ENCODE measurements around the gene SGCE. TPM values are rescaled to one million over a fixed set of nuclear protein-coding genes. Genes with fewer than 3 reads are reported as not detected.

Gene SGCE
- polyA plus RNA-seq, 1 experiment, result 76.1 TPM

GRCh38 chr7:94697035-94697974 is 41.4 kb upstream of the SGCE start:
- POLR2A ChIA-PET, result interaction anchor here (0.6 to 0.8 kb wide), 2 partner anchors 40 to 42 kb away, joined by 5 to 7 read pairs; no protein-coding TSS in a partner anchor

GRCh38 chr7:94687810-94688209 is 31.9 kb upstream of the SGCE start:
- POLR2A ChIA-PET, result no interaction called here
- no peak for DNase-seq (ENCODE audit: low read depth, low spot score)
- CTCF ChIA-PET, result no interaction called here

More at GRCh38 chr7:94697035-94697974, 41.4 kb upstream of the SGCE start:
- H3K27me3 ChIP-seq (ENCODE audit: control insufficient read depth, insufficient read depth, low read length), result no peaks in the 10 kb centered on the region
- TF ChIP-seq, protein P1, sequence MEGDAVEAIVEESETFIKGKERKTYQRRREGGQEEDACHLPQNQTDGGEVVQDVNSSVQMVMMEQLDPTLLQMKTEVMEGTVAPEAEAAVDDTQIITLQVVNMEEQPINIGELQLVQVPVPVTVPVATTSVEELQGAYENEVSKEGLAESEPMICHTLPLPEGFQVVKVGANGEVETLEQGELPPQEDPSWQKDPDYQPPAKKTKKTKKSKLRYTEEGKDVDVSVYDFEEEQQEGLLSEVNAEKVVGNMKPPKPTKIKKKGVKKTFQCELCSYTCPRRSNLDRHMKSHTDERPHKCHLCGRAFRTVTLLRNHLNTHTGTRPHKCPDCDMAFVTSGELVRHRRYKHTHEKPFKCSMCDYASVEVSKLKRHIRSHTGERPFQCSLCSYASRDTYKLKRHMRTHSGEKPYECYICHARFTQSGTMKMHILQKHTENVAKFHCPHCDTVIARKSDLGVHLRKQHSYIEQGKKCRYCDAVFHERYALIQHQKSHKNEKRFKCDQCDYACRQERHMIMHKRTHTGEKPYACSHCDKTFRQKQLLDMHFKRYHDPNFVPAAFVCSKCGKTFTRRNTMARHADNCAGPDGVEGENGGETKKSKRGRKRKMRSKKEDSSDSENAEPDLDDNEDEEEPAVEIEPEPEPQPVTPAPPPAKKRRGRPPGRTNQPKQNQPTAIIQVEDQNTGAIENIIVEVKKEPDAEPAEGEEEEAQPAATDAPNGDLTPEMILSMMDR (IDR thresholded peaks at IDR 0.05; ENCODE audit: low read depth, low read length), result no peak
- H3K4me3 ChIP-seq (ENCODE audit: low read depth, low read length), result no peak overlapping the region
- CTCF ChIA-PET, result interaction anchor here (1.4 kb wide), 1 partner anchor 42 kb away, joined by 4 read pairs; the partner anchor contains the start of gene SGCE
- H3K27ac ChIP-seq (ENCODE audit: low read depth, low read length), result peak overlapping the region; percentile 79
- H3K9me3 ChIP-seq (ENCODE audit: control insufficient read depth, insufficient read depth, low read length), result no peaks in the 10 kb centered on the region
- peak; percentile 87 for DNase-seq (ENCODE audit: low read depth, low spot score)

GRCh38 chr7:94687076-94687475 is 31.1 kb upstream of the SGCE start:
- no peak for DNase-seq (ENCODE audit: low read depth, low spot score)
- ChIA-PET POLR2A (no interaction called here), CTCF (no interaction called here)
- no peak overlapping the region for H3K4me3 ChIP-seq (ENCODE audit: low read depth, low read length)
- no peak overlapping the region for H3K27ac ChIP-seq (ENCODE audit: low read depth, low read length)
- TF ChIP-seq, protein P1 (IDR thresholded peaks at IDR 0.05; ENCODE audit: low read depth, low read length), result no peak
- no peaks in the 10 kb centered on the region for H3K9me3 ChIP-seq (ENCODE audit: control insufficient read depth, insufficient read depth, low read length)
- no peaks in the 10 kb centered on the region for H3K27me3 ChIP-seq (ENCODE audit: control insufficient read depth, insufficient read depth, low read length)

More at GRCh38 chr7:94687810-94688209, 31.9 kb upstream of the SGCE start:
- TF ChIP-seq, protein P1 (IDR thresholded peaks at IDR 0.05; ENCODE audit: low read depth, low read length), result no peak
- no peaks in the 10 kb centered on the region for H3K27me3 ChIP-seq (ENCODE audit: control insufficient read depth, insufficient read depth, low read length)
- no peaks in the 10 kb centered on the region for H3K9me3 ChIP-seq (ENCODE audit: control insufficient read depth, insufficient read depth, low read length)
- H3K4me3 ChIP-seq (ENCODE audit: low read depth, low read length), result no peak overlapping the region
- no peak overlapping the region for H3K27ac ChIP-seq (ENCODE audit: low read depth, low read length)

DNA sequence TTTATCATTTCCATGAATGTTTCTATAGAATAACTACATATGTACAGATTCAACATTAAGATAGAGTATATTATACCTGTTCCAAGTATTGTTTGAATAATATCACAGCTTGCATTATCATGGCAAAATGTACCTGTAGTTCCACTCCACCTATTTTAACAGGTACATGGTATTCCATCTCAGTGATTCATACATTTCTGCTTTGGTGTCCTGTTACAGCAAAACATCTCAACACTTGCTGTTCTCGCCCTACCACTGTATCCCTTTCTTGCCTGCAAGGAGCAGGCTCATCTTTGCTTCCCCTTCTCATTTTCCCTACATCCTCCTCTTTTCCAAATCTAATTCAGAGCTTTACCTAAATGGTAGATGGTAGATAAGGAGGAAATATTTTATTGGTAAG is 27.1 kb upstream of the SGCE start:
- no peak for DNase-seq (ENCODE audit: low read depth, low spot score)
- ChIA-PET CTCF (no interaction called here), POLR2A (no interaction called here)
- Histone ChIP-seq H3K27me3 (ENCODE audit: control insufficient read depth, insufficient read depth, low read length) (no peaks in the 10 kb centered on the region), H3K27ac (ENCODE audit: low read depth, low read length) (no peak overlapping the region), H3K9me3 (ENCODE audit: control insufficient read depth, insufficient read depth, low read length) (no peaks in the 10 kb centered on the region), H3K4me3 (ENCODE audit: low read depth, low read length) (no peak overlapping the region)
- TF ChIP-seq, protein P1 (IDR thresholded peaks at IDR 0.05; ENCODE audit: low read depth, low read length), result no peak

DNA sequence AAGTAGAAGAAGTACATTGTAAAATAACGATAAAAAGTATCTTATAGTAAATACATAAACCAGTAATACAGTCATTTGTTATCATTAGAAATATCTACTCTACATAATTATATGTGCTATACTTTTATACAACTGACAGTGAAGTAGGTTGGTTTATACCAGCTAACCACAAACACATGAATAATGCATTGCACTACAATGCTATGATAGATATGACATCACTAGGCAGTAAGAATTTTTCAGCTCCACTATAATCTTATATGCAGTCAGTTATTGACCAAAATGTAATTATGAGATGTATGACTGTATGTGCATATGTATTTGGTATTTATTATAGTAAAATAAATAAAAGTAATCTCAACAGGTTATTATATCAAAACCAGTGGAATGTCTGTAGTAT is 23.4 kb upstream of the SGCE start:
- no peak for DNase-seq (ENCODE audit: low read depth, low spot score)
- ChIA-PET CTCF (no interaction called here), POLR2A (no interaction called here)

More for the DNA sequence above, 23.4 kb upstream of the SGCE start:
- no peak overlapping the region for H3K27ac ChIP-seq (ENCODE audit: low read depth, low read length)
- H3K27me3 ChIP-seq (ENCODE audit: control insufficient read depth, insufficient read depth, low read length), result no peaks in the 10 kb centered on the region
- no peaks in the 10 kb centered on the region for H3K9me3 ChIP-seq (ENCODE audit: control insufficient read depth, insufficient read depth, low read length)
- TF ChIP-seq, protein P1 (IDR thresholded peaks at IDR 0.05; ENCODE audit: low read depth, low read length), result no peak
- no peak overlapping the region for H3K4me3 ChIP-seq (ENCODE audit: low read depth, low read length)

All from AG04450 (cell line).